Ishikawa (cell line): ENCODE measurements around the gene NRG3.

ENCODE experiments used
- RAD21 ChIP-seq: IDR thresholded peaks from 2 replicates; pipeline ENCODE4 v1.6.1; 2012; ENCODE audit warnings: low read depth
- TEAD4 ChIP-seq: IDR thresholded peaks from 2 replicates; pipeline ENCODE4 v1.6.1; 2012
- YY1 ChIP-seq: IDR thresholded peaks from 2 replicates; pipeline ENCODE4 v1.6.1; 2012; ENCODE audit warnings: low read depth
- ZBTB7A ChIP-seq: IDR thresholded peaks from 2 replicates; pipeline ENCODE4 v1.6.1; 2012; ENCODE audit warnings: low read depth
- TF ChIP-seq, protein P1 (sequence below): IDR thresholded peaks from 2 replicates; pipeline ENCODE4 v1.6.1; 2012
- TF ChIP-seq, protein P2 (sequence below): IDR thresholded peaks from 2 replicates; pipeline ENCODE4 v1.6.1; 2012; ENCODE audit warnings: low read depth, mild to moderate bottlenecking

DNA sequence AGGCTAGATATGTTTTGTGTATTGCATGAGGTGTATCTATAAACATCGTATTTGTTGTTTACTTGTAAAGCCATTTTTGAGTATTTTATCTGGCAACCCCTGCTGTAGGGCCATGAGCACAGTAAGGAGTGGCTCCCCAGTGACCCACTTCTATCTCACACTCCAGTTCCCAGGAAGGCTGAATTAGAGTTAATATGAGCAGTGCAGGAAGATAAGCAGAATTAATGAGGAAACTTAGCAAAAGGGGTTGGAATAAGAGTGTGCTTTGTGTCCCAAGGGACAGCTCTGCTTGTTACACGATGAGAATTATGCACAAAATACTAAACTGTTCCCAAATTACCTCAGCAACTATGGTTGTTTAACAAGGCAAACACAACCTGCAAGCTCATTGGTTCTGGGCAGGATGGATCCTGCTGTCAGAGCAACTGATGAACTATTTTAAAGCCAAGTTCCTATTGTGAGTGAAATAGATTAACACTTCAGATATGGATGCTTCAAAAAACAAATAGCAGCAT is 1005.8 kb downstream of the NRG3 start:
- TF ChIP-seq, protein P1, sequence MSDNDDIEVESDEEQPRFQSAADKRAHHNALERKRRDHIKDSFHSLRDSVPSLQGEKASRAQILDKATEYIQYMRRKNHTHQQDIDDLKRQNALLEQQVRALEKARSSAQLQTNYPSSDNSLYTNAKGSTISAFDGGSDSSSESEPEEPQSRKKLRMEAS, result no peak
- no peak for TF ChIP-seq TEAD4
- no peak for TF ChIP-seq RAD21
- TF ChIP-seq, protein P2, sequence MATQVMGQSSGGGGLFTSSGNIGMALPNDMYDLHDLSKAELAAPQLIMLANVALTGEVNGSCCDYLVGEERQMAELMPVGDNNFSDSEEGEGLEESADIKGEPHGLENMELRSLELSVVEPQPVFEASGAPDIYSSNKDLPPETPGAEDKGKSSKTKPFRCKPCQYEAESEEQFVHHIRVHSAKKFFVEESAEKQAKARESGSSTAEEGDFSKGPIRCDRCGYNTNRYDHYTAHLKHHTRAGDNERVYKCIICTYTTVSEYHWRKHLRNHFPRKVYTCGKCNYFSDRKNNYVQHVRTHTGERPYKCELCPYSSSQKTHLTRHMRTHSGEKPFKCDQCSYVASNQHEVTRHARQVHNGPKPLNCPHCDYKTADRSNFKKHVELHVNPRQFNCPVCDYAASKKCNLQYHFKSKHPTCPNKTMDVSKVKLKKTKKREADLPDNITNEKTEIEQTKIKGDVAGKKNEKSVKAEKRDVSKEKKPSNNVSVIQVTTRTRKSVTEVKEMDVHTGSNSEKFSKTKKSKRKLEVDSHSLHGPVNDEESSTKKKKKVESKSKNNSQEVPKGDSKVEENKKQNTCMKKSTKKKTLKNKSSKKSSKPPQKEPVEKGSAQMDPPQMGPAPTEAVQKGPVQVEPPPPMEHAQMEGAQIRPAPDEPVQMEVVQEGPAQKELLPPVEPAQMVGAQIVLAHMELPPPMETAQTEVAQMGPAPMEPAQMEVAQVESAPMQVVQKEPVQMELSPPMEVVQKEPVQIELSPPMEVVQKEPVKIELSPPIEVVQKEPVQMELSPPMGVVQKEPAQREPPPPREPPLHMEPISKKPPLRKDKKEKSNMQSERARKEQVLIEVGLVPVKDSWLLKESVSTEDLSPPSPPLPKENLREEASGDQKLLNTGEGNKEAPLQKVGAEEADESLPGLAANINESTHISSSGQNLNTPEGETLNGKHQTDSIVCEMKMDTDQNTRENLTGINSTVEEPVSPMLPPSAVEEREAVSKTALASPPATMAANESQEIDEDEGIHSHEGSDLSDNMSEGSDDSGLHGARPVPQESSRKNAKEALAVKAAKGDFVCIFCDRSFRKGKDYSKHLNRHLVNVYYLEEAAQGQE, result no peak
- TF ChIP-seq YY1, result no peak
- no peak for TF ChIP-seq ZBTB7A
